Activated T-helper 1 cell treated with anti-CD3 and anti-CD28 coated beads, Interleukin-12 subunit alpha, Interleukin-12 subunit beta, Interleukin-2, Interleukin-4 antibody, amounts not matched to agents 30 ng/mL and 10 ng/mL and 1 ng/mL, durations not matched to agents 14 hours and 24 hours and 36 hours (primary cell): ENCODE measurements around the gene PSPN. TPM values are rescaled to one million over a fixed set of nuclear protein-coding genes. Genes with fewer than 3 reads are reported as not detected.
"Not testable (repeated sequence)": the region's sequence is repeated elsewhere in the genome, so short reads cannot be mapped to it uniquely, and the experiment has no call there.

Source experiments
- DNase-seq: peaks from one replicate; pipeline ENCODE4 v3.0.0; 2021; ENCODE audit warnings: low spot score
- H3K27ac Mint-ChIP-seq: one replicate; pipeline ENCODE4 v1.8.0; 2021; ENCODE audit warnings: mild to moderate bottlenecking, mixed read lengths
- H3K27me3 Mint-ChIP-seq: one replicate; pipeline ENCODE4 v1.8.0; 2022; ENCODE audit warnings: mild to moderate bottlenecking, moderate library complexity, mixed read lengths; ENCODE audit not compliant: insufficient read depth
- H3K36me3 Mint-ChIP-seq: one replicate; pipeline ENCODE4 v1.8.0; 2021; ENCODE audit warnings: low read depth, mixed read lengths
- H3K4me1 Mint-ChIP-seq: one replicate; pipeline ENCODE4 v1.8.0; 2021; ENCODE audit warnings: low read depth, mixed read lengths
- H3K4me3 Mint-ChIP-seq: one replicate; pipeline ENCODE4 v1.8.0; 2021; ENCODE audit warnings: mild to moderate bottlenecking, moderate library complexity, mixed read lengths
- H3K9me3 Mint-ChIP-seq: one replicate; pipeline ENCODE4 v1.8.0; 2021; ENCODE audit warnings: mixed read lengths
- intact Hi-C: fragments of 100-400 bp; cut with micrococcal nuclease; formaldehyde crosslinking; loops from one replicate; pipeline ENCODE4 v1.15.1; 2024
- total RNA-seq: library from RNA; stranded (reverse); gene quantifications from 2 replicates; pipeline ENCODE4 v1.2.3, GENCODE V29; 2022

Gene PSPN
- total RNA-seq, 1 donor from 2014 or later: 1.3 TPM

DNA sequence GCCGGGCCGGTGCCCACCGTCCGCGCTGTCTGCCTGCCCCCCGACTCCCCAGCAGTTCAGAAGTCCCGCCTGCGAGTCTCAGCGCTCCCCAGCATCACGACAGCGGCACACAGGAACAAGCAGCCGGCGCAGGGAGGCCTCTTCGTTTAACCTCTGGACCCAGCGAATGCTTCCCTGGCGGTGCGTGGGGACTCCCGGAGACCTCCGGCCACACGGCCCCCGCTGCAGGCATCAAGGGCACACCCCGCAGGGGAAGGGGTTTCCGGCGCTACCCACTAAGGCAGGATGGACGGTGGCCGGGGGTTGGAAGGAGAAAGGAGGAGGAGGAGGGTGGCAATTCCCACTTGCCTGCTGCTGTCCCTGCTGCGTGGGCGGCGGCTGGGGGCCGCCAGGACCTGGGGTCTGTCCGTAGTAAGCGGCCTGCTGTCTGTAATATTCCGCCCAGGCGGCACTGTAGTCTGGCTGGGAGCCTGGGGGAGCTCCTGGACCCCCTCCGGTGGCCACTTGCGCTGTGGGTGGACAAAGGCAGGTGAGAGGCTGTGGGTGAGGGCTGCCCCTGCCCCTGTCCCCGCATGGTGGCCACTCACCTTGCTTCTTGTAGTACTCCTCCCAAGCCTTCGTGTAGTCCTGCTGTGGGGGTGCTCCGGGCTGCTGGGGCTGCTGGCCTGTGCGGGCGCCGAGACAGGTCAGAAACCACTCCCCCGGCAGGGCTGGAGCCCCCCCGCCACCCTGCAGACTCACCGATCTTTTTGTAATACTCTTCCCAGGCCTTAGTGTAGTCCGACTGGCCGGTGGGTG is 39.3 kb upstream of the PSPN start:
- Mint-ChIP-seq H3K36me3 (peaks cover 22% of the 10 kb centered on the region), H3K4me3 (no peak overlapping the region), H3K27me3 (no peaks in the 10 kb centered on the region), H3K4me1 (no peaks in the 10 kb centered on the region), H3K27ac (no peak overlapping the region), H3K9me3 (no peaks in the 10 kb centered on the region)
- intact Hi-C loops: no loop called here
- no peak for DNase-seq

DNA sequence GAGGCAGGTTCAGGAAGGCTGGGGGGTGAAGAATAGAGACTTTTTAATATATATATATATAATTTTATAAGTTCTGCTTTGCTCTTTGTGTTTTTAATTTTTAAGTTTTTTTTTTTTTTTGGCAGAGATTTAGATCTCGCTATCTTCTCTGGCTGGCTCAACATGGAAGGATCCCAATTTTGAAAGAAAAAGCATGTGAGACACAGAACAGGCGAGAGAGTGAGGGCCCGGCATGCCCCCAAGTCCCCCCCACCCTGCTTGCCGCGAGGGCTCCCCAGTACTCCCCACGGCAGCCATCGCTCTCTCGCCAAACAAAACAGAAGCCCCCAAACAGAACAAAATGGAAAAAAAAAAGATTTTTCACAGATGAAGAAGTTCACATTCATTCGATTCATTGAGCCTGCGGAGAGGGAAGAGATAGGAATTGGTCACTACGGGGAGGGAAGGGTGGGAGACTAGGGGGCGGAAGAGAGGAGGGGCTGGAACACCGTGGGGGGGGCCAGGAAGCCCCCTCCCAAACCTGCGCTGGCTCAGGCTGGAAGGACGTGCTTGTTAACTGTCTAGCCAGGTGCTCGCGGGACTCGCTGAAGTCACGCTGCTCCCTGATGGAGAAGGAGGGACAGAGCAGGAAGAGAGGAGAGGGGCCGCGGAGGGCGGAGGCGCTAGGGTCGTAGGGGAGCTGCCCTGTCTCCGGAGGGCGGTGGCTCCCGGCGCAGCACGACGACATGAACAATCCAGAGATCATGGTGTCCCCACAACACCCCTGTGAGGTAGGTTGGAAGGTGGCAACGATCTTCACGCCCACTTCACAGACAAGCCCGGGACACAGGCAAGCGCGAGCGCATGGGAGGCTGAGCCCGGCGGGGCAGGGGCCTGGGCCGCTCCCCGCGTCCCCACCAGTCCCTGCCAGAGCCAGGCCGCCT is 38.2 kb upstream of the PSPN start:
- Mint-ChIP-seq H3K36me3 (peaks cover 19% of the 10 kb centered on the region), H3K4me3 (no peak overlapping the region), H3K9me3 (no peaks in the 10 kb centered on the region), H3K27ac (no peak overlapping the region), H3K27me3 (no peaks in the 10 kb centered on the region), H3K4me1 (no peaks in the 10 kb centered on the region)
- intact Hi-C loops: no loop called here
- DNase-seq: no peak

DNA sequence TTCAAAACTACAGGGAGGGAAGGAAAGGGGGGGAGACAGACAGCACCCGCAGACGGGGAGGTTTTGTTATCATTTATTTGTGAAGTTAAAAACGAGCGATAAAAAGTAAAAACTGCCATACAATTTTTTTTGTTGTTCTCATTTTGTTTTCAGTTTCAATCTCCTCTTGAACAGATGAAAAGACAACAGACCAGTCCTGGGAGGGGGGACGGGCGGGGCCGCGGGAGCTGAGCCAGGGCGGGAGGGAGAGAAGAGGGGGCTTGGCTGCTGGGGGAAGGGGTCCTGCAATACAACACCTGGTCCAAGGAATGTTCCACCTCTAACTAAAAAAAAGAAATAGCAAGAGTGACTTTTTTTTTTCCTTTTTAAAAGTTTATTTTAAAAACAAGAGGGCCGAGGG is 37.6 kb upstream of the PSPN start:
- H3K27ac Mint-ChIP-seq: no peak overlapping the region
- H3K4me1 Mint-ChIP-seq: no peaks in the 10 kb centered on the region
- intact Hi-C loops: no loop called here
- peaks cover 17% of the 10 kb centered on the region for H3K36me3 Mint-ChIP-seq
- H3K27me3 Mint-ChIP-seq: no peaks in the 10 kb centered on the region
- H3K9me3 Mint-ChIP-seq: no peaks in the 10 kb centered on the region
- H3K4me3 Mint-ChIP-seq: no peak overlapping the region
- no peak for DNase-seq

DNA sequence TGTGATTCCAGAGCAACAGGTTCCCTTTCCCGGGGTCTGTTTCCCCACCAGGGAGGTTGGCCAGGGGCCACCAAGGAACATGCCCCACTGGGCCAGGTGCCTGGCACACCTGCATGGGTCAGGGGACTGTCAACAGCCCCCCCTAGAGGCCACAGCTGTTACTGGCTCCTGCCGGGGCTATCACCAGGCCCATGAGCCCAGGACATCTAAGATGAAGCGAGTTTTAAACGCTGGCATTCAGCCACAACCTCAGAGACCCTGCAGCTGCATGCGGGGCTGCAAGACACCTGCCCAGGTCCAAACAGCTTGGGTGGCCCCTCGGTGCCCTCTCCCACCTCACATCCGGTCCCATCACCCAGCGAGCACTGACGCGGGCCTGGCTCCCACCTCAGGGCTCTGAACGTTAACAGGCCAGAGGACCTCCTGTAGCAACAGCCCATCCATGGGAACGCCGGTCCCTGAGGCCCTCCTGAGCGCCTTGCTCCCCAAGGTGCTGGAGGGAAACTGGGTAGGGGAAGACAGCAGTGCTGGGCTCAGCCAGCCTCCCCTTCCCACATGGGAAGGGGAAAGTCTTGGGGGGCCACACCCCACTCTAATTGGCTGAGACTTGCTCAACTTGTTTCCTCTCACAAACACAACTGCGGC is 36.8 kb upstream of the PSPN start:
- H3K4me3 Mint-ChIP-seq: no peak overlapping the region
- no peak overlapping the region for H3K27ac Mint-ChIP-seq
- no peaks in the 10 kb centered on the region for H3K9me3 Mint-ChIP-seq
- H3K27me3 Mint-ChIP-seq: peaks cover 2% of the 10 kb centered on the region
- H3K36me3 Mint-ChIP-seq: peaks cover 15% of the 10 kb centered on the region
- H3K4me1 Mint-ChIP-seq: no peaks in the 10 kb centered on the region
- DNase-seq: no peak
- intact Hi-C loops: no loop called here

DNA sequence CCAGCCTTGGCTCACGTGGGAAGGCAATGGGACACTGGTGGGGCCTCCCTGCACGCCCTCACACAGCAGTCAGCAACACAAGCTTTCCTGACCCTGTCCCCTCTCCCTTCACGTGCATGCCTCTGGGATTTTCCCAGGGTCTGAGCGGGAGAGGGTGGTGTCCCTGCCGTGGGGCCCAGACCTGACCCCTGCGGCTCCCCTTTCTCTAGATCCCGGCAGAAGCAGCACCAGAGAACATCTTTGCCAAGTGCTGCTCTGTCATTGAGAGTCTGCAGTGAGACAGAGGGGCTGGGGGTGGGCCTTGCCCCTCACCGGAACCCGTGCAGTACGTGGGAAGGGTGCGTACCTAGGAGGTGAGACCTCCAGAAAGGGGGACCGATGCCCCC is 36.3 kb upstream of the PSPN start:
- H3K4me1 Mint-ChIP-seq: no peaks in the 10 kb centered on the region
- H3K27me3 Mint-ChIP-seq: peaks cover 2% of the 10 kb centered on the region
- DNase-seq: no peak
- H3K9me3 Mint-ChIP-seq: no peaks in the 10 kb centered on the region
- H3K4me3 Mint-ChIP-seq: no peak overlapping the region
- no peak overlapping the region for H3K27ac Mint-ChIP-seq
- intact Hi-C loops: no loop called here
- peaks cover 12% of the 10 kb centered on the region for H3K36me3 Mint-ChIP-seq

DNA sequence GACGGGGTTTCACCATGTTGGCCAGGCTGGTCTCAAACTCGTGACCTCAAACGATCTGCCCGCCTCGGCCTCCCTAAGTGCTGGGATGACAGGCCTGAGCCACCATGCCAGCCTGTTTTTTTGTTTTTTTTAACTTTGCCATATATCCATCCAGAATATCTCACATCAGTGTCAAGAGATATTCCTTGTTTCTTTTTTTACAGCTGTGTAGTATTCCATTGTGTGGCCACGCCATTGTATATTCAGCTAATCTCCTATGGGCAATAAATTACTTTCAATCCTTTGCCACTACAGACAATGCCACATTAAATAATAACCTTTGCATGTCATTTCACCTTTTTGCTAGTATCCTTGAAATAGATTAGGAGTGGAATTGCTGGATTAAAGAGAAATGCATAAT is 33.6 kb upstream of the PSPN start:
- no peaks in the 10 kb centered on the region for H3K9me3 Mint-ChIP-seq

DNA sequence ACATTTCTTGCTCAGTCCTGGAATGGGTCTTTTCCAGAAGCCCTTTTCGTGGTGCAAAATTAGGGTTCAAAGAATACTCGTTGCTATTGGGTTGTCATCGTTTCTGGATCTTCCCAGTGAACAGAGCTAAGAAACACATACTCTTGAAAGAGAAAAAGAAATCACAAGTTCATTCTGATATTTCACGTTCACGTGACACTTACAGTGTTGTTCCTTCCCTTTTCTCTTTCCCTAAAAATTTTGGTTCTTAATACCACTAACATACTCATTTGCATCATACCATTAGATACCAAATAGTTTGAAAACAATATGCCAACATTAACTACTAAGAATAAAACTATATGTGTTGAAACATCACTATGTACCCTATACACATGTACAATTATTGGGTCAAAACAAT is 30.7 kb upstream of the PSPN start:
- DNase-seq: no peak
- H3K27ac Mint-ChIP-seq: no peak overlapping the region
- intact Hi-C loops: no loop called here
- peaks cover 3% of the 10 kb centered on the region for H3K27me3 Mint-ChIP-seq
- H3K9me3 Mint-ChIP-seq: no peaks in the 10 kb centered on the region
- H3K4me1 Mint-ChIP-seq: no peaks in the 10 kb centered on the region
- H3K36me3 Mint-ChIP-seq: no peaks in the 10 kb centered on the region
- no peak overlapping the region for H3K4me3 Mint-ChIP-seq

More for the DNA sequence above, 33.6 kb upstream of the PSPN start:
- peaks cover 5% of the 10 kb centered on the region for H3K36me3 Mint-ChIP-seq
- H3K27me3 Mint-ChIP-seq: peaks cover 2% of the 10 kb centered on the region
- H3K4me3 Mint-ChIP-seq: no peak overlapping the region
- no peak for DNase-seq
- H3K4me1 Mint-ChIP-seq: no peaks in the 10 kb centered on the region
- H3K27ac Mint-ChIP-seq: no peak overlapping the region
- intact Hi-C loops: no loop called here

DNA sequence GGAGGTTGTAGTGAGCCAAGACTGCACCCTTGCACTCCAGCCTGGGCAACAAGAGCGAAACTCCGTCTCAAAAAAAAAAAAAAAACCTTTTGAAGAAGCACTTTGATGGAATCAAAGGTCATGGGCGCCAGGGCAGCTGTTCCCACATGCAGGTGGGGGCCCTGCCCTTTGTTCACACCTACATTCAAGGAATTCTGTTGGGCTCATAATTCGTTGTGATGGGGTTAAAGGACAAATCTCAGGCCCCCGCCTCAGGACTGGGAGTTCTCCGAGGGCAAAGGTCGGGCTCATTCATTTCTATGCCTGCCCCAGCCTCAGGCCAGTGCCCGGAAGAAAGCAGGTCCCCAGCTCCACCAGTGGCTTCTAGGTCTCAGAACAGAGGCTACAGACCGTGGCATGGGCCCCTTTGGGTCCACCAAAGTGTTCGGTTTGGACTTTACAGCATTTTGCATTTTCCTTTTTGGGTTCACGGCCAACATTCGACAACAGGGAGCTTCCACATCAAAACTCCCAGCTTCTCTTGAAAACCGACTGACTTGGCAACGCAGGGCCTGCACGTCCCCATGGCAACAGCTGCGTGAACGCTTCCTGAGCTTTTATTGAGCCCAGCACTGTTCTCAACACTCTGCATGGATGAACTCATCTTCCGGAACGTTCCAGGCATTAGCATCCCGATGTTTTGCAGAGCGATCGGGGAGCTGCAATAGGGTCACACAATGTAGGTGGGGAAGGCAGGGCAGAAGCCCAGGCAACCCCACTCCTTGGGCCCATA is 27.3 kb upstream of the PSPN start:
- intact Hi-C loops: no loop called here
- Mint-ChIP-seq H3K9me3 (no peaks in the 10 kb centered on the region), H3K36me3 (no peaks in the 10 kb centered on the region), H3K27me3 (peaks cover 3% of the 10 kb centered on the region), H3K4me1 (no peaks in the 10 kb centered on the region), H3K4me3 (no peak overlapping the region), H3K27ac (no peak overlapping the region)
- no peak for DNase-seq

DNA sequence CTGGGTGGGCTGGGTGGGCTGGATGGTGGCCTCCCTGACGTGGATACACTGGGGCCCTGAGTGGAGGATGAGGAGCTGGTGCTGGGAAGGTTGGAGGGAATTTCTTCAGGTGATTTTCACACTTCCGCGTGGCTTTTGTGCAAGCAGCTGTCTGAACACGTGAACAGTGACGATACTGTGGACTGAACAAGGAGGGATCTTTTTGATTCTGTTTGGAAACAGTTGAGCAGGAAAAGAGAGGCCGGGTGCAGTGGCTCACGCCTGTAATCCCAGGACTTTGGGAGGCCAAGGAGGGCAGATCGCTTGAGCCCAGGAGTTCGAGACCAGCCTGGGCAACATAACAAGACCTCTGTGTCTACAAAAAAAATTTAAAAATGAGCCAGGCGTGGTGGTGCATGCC is 26.3 kb upstream of the PSPN start:
- no peak overlapping the region for H3K4me3 Mint-ChIP-seq
- no peaks in the 10 kb centered on the region for H3K4me1 Mint-ChIP-seq
- intact Hi-C loops: no loop called here
- H3K27me3 Mint-ChIP-seq: peaks cover 2% of the 10 kb centered on the region
- no peak for DNase-seq
- H3K27ac Mint-ChIP-seq: no peak overlapping the region
- no peaks in the 10 kb centered on the region for H3K9me3 Mint-ChIP-seq
- no peaks in the 10 kb centered on the region for H3K36me3 Mint-ChIP-seq

DNA sequence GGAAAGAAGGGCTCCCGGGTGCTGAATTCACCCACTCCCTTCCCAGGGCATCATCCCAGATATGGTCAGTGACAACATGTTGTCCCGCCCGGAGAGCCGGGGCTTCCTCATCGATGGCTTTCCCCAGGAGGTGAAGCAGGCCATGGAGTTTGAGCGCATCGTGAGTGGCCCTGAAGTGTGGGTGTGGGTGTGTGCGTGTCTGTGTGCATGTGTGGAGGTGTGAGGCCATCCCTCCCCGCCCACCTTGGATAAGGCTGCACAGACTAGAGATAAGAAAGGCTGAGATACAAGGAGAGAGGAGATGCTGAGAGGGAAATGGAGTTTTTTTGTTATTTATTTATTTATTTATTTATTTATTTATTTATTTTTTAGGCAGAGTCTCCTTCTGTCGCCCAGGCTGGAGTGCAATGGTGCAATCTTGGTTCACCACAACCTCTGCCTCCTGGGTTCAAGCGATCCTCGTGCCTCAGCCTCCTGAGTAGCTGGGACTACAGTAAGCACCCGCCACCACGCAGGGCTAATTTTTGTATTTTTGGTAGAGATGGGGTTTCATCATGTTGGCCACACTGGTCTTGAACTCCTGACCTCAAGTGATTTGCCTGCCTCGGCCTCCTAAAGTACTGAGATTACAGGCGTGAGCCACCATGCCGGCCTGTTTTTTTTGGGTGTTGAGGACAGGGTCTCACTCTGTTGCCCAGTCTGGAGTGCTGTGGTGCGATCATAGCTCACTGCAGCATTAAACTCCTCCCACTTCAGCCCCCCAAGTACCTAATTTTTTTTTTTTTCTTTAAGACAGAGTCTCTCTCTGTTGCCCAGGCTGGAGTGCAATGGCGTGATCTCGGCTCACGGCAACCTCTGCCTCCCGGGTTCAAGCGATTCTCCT is 24.6 kb upstream of the PSPN start:
- intact Hi-C loops, H3K4me3 Mint-ChIP-seq: not testable (repeated sequence)

DNA sequence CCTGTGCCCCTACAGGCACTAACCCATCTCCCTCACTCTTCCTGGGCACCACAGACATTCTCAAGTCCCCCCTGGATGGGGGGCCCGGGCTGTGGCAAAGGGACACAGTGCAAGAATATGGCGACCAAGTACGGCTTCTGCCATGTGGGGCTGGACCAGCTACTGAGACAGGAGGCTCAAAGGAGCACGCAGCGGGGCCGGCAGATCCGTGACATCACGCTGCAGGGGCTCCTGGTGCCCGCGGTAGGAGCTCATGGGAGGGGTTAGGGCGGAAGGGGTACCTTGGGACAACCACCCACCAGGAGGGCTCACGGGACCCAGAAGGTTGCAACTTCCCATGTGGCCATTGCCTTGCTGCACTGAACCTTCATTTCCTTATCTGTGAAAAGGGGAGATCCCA is 20.6 kb upstream of the PSPN start:
- no peaks in the 10 kb centered on the region for H3K27me3 Mint-ChIP-seq
- intact Hi-C loops: no loop called here
- no peak overlapping the region for H3K4me3 Mint-ChIP-seq

More for the DNA sequence above, 24.6 kb upstream of the PSPN start:
- not testable (repeated sequence) for H3K27ac Mint-ChIP-seq, H3K27me3 Mint-ChIP-seq, H3K9me3 Mint-ChIP-seq, H3K36me3 Mint-ChIP-seq, H3K4me1 Mint-ChIP-seq, DNase-seq

DNA sequence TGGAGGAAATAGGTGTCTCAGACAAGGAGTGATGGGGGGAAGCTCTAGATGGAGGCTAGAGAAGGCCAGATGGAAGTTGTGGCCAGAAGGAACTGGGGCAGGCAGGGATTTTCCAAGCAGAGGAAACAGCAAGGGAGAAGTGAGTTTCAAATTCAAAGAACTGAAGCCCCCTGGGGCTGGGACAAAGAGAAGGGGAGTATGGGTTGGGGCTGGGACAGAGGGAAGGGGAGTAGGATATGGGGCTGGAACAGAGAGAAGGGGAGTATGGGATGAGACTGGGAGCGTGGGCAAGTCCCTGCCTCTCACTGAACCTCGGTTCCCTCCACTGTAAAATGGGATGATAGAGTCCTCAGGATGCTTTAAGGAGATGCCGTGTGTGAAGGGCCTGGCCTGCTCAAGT is 19.1 kb upstream of the PSPN start:
- H3K4me1 Mint-ChIP-seq: peaks cover 29% of the 10 kb centered on the region
- no peaks in the 10 kb centered on the region for H3K9me3 Mint-ChIP-seq
- peak overlapping the region; percentile 34 for H3K4me3 Mint-ChIP-seq
- H3K27ac Mint-ChIP-seq: no peak overlapping the region
- H3K36me3 Mint-ChIP-seq: peaks cover 17% of the 10 kb centered on the region
- no peaks in the 10 kb centered on the region for H3K27me3 Mint-ChIP-seq
- no peak for DNase-seq
- intact Hi-C loops: no loop called here

More for the DNA sequence above, 20.6 kb upstream of the PSPN start:
- H3K36me3 Mint-ChIP-seq: peaks cover 12% of the 10 kb centered on the region
- peaks cover 24% of the 10 kb centered on the region for H3K4me1 Mint-ChIP-seq
- no peak overlapping the region for H3K27ac Mint-ChIP-seq
- no peak for DNase-seq
- no peaks in the 10 kb centered on the region for H3K9me3 Mint-ChIP-seq
